K562 (cell line): ENCODE results near the gene PCNX4. TPM values are rescaled to one million over a fixed set of nuclear protein-coding genes. Genes with fewer than 3 reads are reported as not detected.
A peak's percentile ranks its signal among the peaks of the same experiment; 100 is the strongest.

ENCODE experiments used
- BACH1 ChIP-seq: fragments of 200-800 bp; sonication (Bioruptor generic); IDR thresholded peaks from 2 replicates; pipeline ENCODE4 v1.6.1; 2016; ENCODE audit warnings: missing genetic modification characterization, missing compliant biosample characterization
- CBFA2T2 ChIP-seq: fragments of 450-650 bp; conservative IDR thresholded peaks from 2 replicates; pipeline ENCODE4 v1.6.1; 2017; ENCODE audit warnings: mild to moderate bottlenecking
- CBFA2T3 ChIP-seq: fragments of 450-650 bp; IDR thresholded peaks from 2 replicates; pipeline ENCODE4 v1.6.1; 2017
- CTBP1 ChIP-seq: fragments of 450-650 bp; IDR thresholded peaks from 2 replicates; pipeline ENCODE4 v1.6.1; 2016; ENCODE audit warnings: borderline replicate concordance
- DPF2 ChIP-seq: fragments of 450-650 bp; IDR thresholded peaks from 2 replicates; pipeline ENCODE4 v1.6.1; 2016
- EHMT2 ChIP-seq: fragments of 450-650 bp; IDR thresholded peaks from 2 replicates; pipeline ENCODE4 v1.6.1; 2018; ENCODE audit warnings: antibody characterized with exemption
- EP300 ChIP-seq: IDR thresholded peaks from 2 replicates; pipeline ENCODE4 v1.6.1; 2012; ENCODE audit warnings: low read length, improper control_type of control experiment
- ETV1 ChIP-seq: fragments of 450-650 bp; conservative IDR thresholded peaks from 2 replicates; pipeline ENCODE4 v1.6.1; 2016; ENCODE audit warnings: missing genetic modification characterization, control low read depth, low read depth, missing compliant biosample characterization
- ETV5 ChIP-seq: sonication (generic); formaldehyde crosslinking; IDR thresholded peaks from 2 replicates; pipeline ENCODE4 v1.4.0; 2020; ENCODE audit warnings: low read depth, mild to moderate bottlenecking, missing genetic modification reagents
- KHSRP ChIP-seq: fragments of 450-650 bp; IDR thresholded peaks from 2 replicates; pipeline ENCODE4 v1.6.1; 2017
- MXI1 ChIP-seq: IDR thresholded peaks from 2 replicates; pipeline ENCODE4 v1.6.1; 2011; ENCODE audit warnings: low read depth, mild to moderate bottlenecking, improper control_type of control experiment, low read length
- NCOA2 ChIP-seq, 2 experiments: fragments of 450-650 bp; IDR thresholded peaks; 2 replicates each; pipeline ENCODE4 v1.6.1; 2018; ENCODE audit warnings: mild to moderate bottlenecking in 2 of 2, moderate library complexity in 1 of 2; ENCODE audit not compliant: partially characterized antibody in 2 of 2
- POLR2A ChIP-seq: fragments of 450-650 bp; conservative IDR thresholded peaks from 2 replicates; pipeline ENCODE4 v1.6.1; 2016
- SIX5 ChIP-seq, 2 experiments: IDR thresholded peaks; 2 replicates each; pipeline ENCODE4 v1.6.1; 2011; ENCODE audit warnings: low read length in 2 of 2, borderline replicate concordance in 1 of 2, low read depth in 1 of 2, mild to moderate bottlenecking in 1 of 2, moderate library complexity in 1 of 2; ENCODE audit not compliant: insufficient read depth in 1 of 2
- SPI1 ChIP-seq: IDR thresholded peaks from 2 replicates; pipeline ENCODE4 v1.6.1; 2011; ENCODE audit warnings: low read depth, low read length, control low read depth, borderline replicate concordance
- STAT5A ChIP-seq: IDR thresholded peaks from 2 replicates; pipeline ENCODE4 v1.6.1; 2012; ENCODE audit warnings: low read length, inconsistent platforms, borderline replicate concordance
- TAF9B ChIP-seq: fragments of 450-650 bp; IDR thresholded peaks from 2 replicates; pipeline ENCODE4 v1.6.1; 2018; ENCODE audit warnings: mild to moderate bottlenecking; ENCODE audit not compliant: partially characterized antibody
- TAL1 ChIP-seq: fragments of 450-650 bp; IDR thresholded peaks from 2 replicates; pipeline ENCODE4 v1.6.1; 2016; ENCODE audit warnings: mild to moderate bottlenecking
- TCF3 ChIP-seq: sonication (generic); formaldehyde crosslinking; IDR thresholded peaks from 2 replicates; pipeline ENCODE4 v1.4.0; 2020; ENCODE audit warnings: mild to moderate bottlenecking, missing genetic modification reagents
- TEAD4 ChIP-seq, 2 experiments: sonication (generic) in 1 of 2; formaldehyde crosslinking in 1 of 2; IDR thresholded peaks; 2 replicates each; pipeline versions ENCODE4 v1.6.1 to v1.8.0; 2012 to 2022; ENCODE audit warnings: borderline replicate concordance in 1 of 2, inconsistent platforms in 1 of 2, low read length in 1 of 2, mild to moderate bottlenecking in 1 of 2, missing genetic modification reagents in 1 of 2
- USF1 ChIP-seq: sonication (generic); formaldehyde crosslinking; IDR thresholded peaks from 2 replicates; pipeline ENCODE4 v1.9.0; 2022; ENCODE audit warnings: mild to moderate bottlenecking, missing genetic modification reagents
- ZC3H8 ChIP-seq: fragments of 450-650 bp; IDR thresholded peaks from 2 replicates; pipeline ENCODE4 v1.6.1; 2017
- ZEB2 ChIP-seq: fragments of 450-650 bp; IDR thresholded peaks from 2 replicates; pipeline ENCODE4 v1.6.1; 2016
- ZFP1 ChIP-seq: fragments of 450-650 bp; formaldehyde crosslinking; IDR thresholded peaks from 2 replicates; pipeline ENCODE4 v1.4.0; 2020; ENCODE audit warnings: mild to moderate bottlenecking, mixed read lengths
- ZFX ChIP-seq: sonication (generic); formaldehyde crosslinking; IDR thresholded peaks from 2 replicates; pipeline ENCODE4 v1.8.0; 2022; ENCODE audit warnings: mild to moderate bottlenecking, missing genetic modification reagents, moderate library complexity
- polyA plus RNA-seq, 8 experiments: library from polyadenylated mRNA; depleted of rRNA in 4 of 8; stranded (reverse) in 5 of 8; unstranded in 3 of 8; fragments of >200 nt; fragmentation: Nextera tagmentation in 2 of 8; fragmentation: Illumina TruSeq in 1 of 8; extraction: Ambion mirVana in 2 of 8; extraction: Trizol in 1 of 8; gene quantifications; 2 replicates each; pipeline versions ENCODE4 v1.2.1 to v1.2.3, GENCODE V29; 2011 to 2014; ENCODE audit warnings: inconsistent platforms in 1 of 8, missing spikeins in 1 of 8
- total RNA-seq, 7 experiments: library from RNA; depleted of rRNA in 6 of 7; stranded (reverse); fragments of >200 nt in 6 of 7; fragmentation: Illumina TruSeq in 2 of 7; extraction: Trizol in 2 of 7; gene quantifications; 2 replicates each; pipeline versions ENCODE4 v1.2.1 to v1.2.3, GENCODE V29; 2011 to 2021; ENCODE audit warnings: low replicate concordance in 1 of 7
- TF ChIP-seq, protein P1 (sequence below): fragments of 450-650 bp; formaldehyde crosslinking; IDR thresholded peaks from 2 replicates; pipeline ENCODE4 v1.4.0; 2022; ENCODE audit warnings: mild to moderate bottlenecking, moderate library complexity
- TF ChIP-seq, protein P2 (sequence below): fragments of 200-800 bp; sonication (Bioruptor generic); IDR thresholded peaks from 2 replicates; pipeline ENCODE4 v1.6.1; 2017; ENCODE audit warnings: missing genetic modification characterization, missing compliant biosample characterization
- TF ChIP-seq, protein P3 (sequence below), 2 experiments: fragments of 450-650 bp; IDR thresholded peaks; 2 replicates each; pipeline ENCODE4 v1.6.1; 2016

The PCNX4 gene
- total and polyA plus RNA-seq, 9 of the 15 experiments (the other 6 are each of a cell fraction or from before 2014, with no cell fraction given), result 10.0 to 41.2 (median 22.4) TPM

DNA sequence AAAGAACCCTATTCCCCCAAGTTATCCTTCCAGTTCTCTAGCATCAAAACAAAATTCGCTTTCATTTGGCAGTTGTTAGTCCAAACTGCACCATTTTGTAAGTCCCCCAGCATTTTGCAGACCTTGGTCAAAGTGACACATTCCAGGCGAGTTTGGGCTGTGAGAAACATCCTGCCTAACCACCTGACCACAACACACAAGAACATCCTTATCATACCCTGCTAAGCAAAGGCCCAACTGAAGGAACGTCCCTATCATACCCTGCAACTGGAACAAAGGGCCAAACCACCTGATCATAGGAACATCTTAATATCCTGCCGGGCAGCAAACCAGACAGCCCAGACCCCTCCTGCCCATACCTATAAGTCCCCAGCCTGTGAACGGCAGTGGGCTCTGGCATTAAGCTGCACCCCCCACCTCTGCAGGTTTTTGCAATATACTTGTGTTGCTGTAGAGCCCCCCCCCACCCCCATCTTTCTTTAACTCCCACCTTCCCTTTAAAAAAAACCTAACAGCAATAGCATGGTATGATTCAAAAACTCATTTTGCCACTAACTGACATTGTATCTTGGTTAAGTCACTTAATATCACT lies 2.7 kb downstream of the PCNX4 start (continued):
- TF ChIP-seq STAT5A, result peak; percentile 43; the same call in 1 of the 2 replicates
- peak; percentile 48; the same call in 1 of the 2 replicates for TF ChIP-seq ETV5 (CRISPR knock-in tag)
- peak; percentile 81; the same call in 1 of the 2 replicates for TF ChIP-seq CTBP1
- no peak for TF ChIP-seq NCOA2 (IDR thresholded peaks at IDR 0.05; ENCODE audit: partially characterized antibody in 2 of 2)
- TF ChIP-seq POLR2A, result no peak
- TF ChIP-seq TAF9B, result peak; percentile 41
- TF ChIP-seq ZC3H8, result no peak
- peak; percentile 27; the same call in 1 of the 2 replicates for TF ChIP-seq USF1 (CRISPR knock-in tag)
- peak; percentile 90 for TF ChIP-seq TEAD4 (IDR thresholded peaks at IDR 0.05; ENCODE audit: low read length)
- TF ChIP-seq TEAD4 (CRISPR knock-in tag; IDR thresholded peaks at IDR 0.05; ENCODE audit: borderline replicate concordance), result no peak
- TF ChIP-seq, protein P1, sequence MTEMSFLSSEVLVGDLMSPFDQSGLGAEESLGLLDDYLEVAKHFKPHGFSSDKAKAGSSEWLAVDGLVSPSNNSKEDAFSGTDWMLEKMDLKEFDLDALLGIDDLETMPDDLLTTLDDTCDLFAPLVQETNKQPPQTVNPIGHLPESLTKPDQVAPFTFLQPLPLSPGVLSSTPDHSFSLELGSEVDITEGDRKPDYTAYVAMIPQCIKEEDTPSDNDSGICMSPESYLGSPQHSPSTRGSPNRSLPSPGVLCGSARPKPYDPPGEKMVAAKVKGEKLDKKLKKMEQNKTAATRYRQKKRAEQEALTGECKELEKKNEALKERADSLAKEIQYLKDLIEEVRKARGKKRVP (CRISPR knock-in tag), result no peak
- no peak for TF ChIP-seq ZFX (CRISPR knock-in tag)
- TF ChIP-seq SPI1, result no peak
- peak; percentile 84 for TF ChIP-seq CBFA2T3
- no peak for TF ChIP-seq MXI1
- no peak for TF ChIP-seq KHSRP
- TF ChIP-seq ZEB2, result 0 out of 2 replicates have a peak, but pooled peaks have one; percentile 46
- TF ChIP-seq, protein P2, sequence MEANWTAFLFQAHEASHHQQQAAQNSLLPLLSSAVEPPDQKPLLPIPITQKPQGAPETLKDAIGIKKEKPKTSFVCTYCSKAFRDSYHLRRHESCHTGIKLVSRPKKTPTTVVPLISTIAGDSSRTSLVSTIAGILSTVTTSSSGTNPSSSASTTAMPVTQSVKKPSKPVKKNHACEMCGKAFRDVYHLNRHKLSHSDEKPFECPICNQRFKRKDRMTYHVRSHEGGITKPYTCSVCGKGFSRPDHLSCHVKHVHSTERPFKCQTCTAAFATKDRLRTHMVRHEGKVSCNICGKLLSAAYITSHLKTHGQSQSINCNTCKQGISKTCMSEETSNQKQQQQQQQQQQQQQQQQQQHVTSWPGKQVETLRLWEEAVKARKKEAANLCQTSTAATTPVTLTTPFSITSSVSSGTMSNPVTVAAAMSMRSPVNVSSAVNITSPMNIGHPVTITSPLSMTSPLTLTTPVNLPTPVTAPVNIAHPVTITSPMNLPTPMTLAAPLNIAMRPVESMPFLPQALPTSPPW (CRISPR knock-in tag), result peak; percentile 18; the same call in 1 of the 2 replicates
- TF ChIP-seq TCF3 (CRISPR knock-in tag), result peak; percentile 68
- TF ChIP-seq SIX5 (IDR thresholded peaks at IDR 0.05; ENCODE audit: borderline replicate concordance in 1 of 2, insufficient read depth in 1 of 2, low read depth in 1 of 2, low read length in 2 of 2), result no peak
- peak; percentile 41; the same call in 1 of the 2 replicates for TF ChIP-seq TAL1
- peak; percentile 64; the same call in 1 of the 2 replicates for TF ChIP-seq EP300
- TF ChIP-seq ETV1 (tag), result peak; percentile 68
- TF ChIP-seq, protein P3, sequence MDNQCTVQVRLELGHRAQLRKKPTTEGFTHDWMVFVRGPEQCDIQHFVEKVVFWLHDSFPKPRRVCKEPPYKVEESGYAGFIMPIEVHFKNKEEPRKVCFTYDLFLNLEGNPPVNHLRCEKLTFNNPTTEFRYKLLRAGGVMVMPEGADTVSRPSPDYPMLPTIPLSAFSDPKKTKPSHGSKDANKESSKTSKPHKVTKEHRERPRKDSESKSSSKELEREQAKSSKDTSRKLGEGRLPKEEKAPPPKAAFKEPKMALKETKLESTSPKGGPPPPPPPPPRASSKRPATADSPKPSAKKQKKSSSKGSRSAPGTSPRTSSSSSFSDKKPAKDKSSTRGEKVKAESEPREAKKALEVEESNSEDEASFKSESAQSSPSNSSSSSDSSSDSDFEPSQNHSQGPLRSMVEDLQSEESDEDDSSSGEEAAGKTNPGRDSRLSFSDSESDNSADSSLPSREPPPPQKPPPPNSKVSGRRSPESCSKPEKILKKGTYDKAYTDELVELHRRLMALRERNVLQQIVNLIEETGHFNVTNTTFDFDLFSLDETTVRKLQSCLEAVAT (IDR thresholded peaks at IDR 0.05), result peak in 1 of 2 experiments; percentile 80; a peak in 1 of 4 replicates
- no peak for TF ChIP-seq BACH1
- peak; percentile 56; the same call in 1 of the 2 replicates for TF ChIP-seq DPF2
- peak; percentile 27; the same call in 1 of the 2 replicates for TF ChIP-seq EHMT2
- TF ChIP-seq ZFP1 (CRISPR knock-in tag), result no peak
- peak; percentile 63 for TF ChIP-seq CBFA2T2
